Left kidney (tissue), 2 donors: ENCODE results near the gene MAP3K15. TPM values are rescaled to one million over a fixed set of nuclear protein-coding genes. Genes with fewer than 3 reads are reported as not detected.
"Not testable (repeated sequence)": the region's sequence is repeated elsewhere in the genome, so short reads cannot be mapped to it uniquely, and the experiment has no call there.

Source experiments
- DNase-seq: peaks from one replicate; pipeline ENCODE4 v3.0.0-alpha.2; 2013
- polyA plus RNA-seq: library from polyadenylated mRNA; unstranded; fragments of 120-200 nt; gene quantifications from one replicate; pipeline ENCODE4 v1.2.1, GENCODE V29; 2013; ENCODE audit not compliant: insufficient read length

MAP3K15 gene
- polyA plus RNA-seq, 1 donor, result 4.6 TPM

GRCh38 chrX:19540076-19540475, 24.8 kb upstream of the MAP3K15 start:
- DNase-seq, result no peak

GRCh38 chrX:19539665-19540064, 24.4 kb upstream of the MAP3K15 start:
- DNase-seq, result no peak

GRCh38 chrX:19535476-19535875, 20.2 kb upstream of the MAP3K15 start:
- DNase-seq, result no peak

- DNase-seq, result no peak
These were observed 17.4 kb upstream of the MAP3K15 start for GRCh38 chrX:19532709-19533108.

- DNase-seq, result no peak
These were observed 2.7 kb upstream of the MAP3K15 start for GRCh38 chrX:19517965-19518364.

GRCh38 chrX:19515615-19516105, 352 bp upstream of the MAP3K15 start:
- DNase-seq, result no peak

GRCh38 chrX:19513383-19513782, 1.9 kb downstream of the MAP3K15 start:
- DNase-seq, result no peak

- DNase-seq, result no peak
These were observed 2.3 kb downstream of the MAP3K15 start for GRCh38 chrX:19512961-19513360.

GRCh38 chrX:19512359-19512758, 2.9 kb downstream of the MAP3K15 start:
- no peak for DNase-seq

- DNase-seq, result not testable (repeated sequence)
These were observed 3.5 kb downstream of the MAP3K15 start for GRCh38 chrX:19511796-19512195.

- no peak for DNase-seq
These were observed 18.6 kb downstream of the MAP3K15 start for GRCh38 chrX:19496711-19497110.

GRCh38 chrX:19487520-19488200, 27.6 kb downstream of the MAP3K15 start:
- no peak for DNase-seq

- DNase-seq, result no peak
These were observed 35.9 kb downstream of the MAP3K15 start for GRCh38 chrX:19479458-19479857.

GRCh38 chrX:19468383-19468782, 46.9 kb downstream of the MAP3K15 start:
- not testable (repeated sequence) for DNase-seq

GRCh38 chrX:19462879-19463278, 52.4 kb downstream of the MAP3K15 start:
- no peak for DNase-seq

GRCh38 chrX:19462231-19462630, 53.1 kb downstream of the MAP3K15 start:
- DNase-seq, result no peak

GRCh38 chrX:19457662-19458061, 57.6 kb downstream of the MAP3K15 start:
- no peak for DNase-seq

- DNase-seq, result no peak
These were observed 67.2 kb downstream of the MAP3K15 start for GRCh38 chrX:19448077-19448476.

GRCh38 chrX:19446397-19446796, 68.9 kb downstream of the MAP3K15 start:
- no peak for DNase-seq

GRCh38 chrX:19445772-19446171, 69.5 kb downstream of the MAP3K15 start:
- DNase-seq, result not testable (repeated sequence)

- DNase-seq, result no peak
These were observed 71.3 kb downstream of the MAP3K15 start for GRCh38 chrX:19443869-19444526.

- DNase-seq, result no peak
These were observed 74.6 kb downstream of the MAP3K15 start for GRCh38 chrX:19440713-19441112.

GRCh38 chrX:19422661-19423060, 92.6 kb downstream of the MAP3K15 start:
- not testable (repeated sequence) for DNase-seq

- no peak for DNase-seq
These were observed 105.0 kb downstream of the MAP3K15 start for GRCh38 chrX:19410259-19410658.
